H1 (cell line): ENCODE measurements around the gene TSPAN17.

Experiments
- CBX5 ChIP-seq: fragments of 300-800, 300-1000 bp; sonication (generic); IDR thresholded peaks from 2 replicates; pipeline ENCODE4 v1.7.1; 2016; ENCODE audit warnings: antibody characterized with exemption, low read length, low read depth
- CHD2 ChIP-seq: IDR thresholded peaks from 2 replicates; pipeline ENCODE4 v1.6.1; 2012; ENCODE audit warnings: low read length, improper control_type of control experiment
- CTCF ChIP-seq, 3 experiments: IDR thresholded peaks; 1 replicate in 2 of 3; 2 replicates in 1 of 3; pipeline versions ENCODE4 v1.5.1 to v1.6.1; 2011; ENCODE audit warnings: low read length in 3 of 3, mild to moderate bottlenecking in 3 of 3, inconsistent platforms in 2 of 3, low read depth in 1 of 3, moderate library complexity in 1 of 3; ENCODE audit not compliant: insufficient read depth in 1 of 3; ENCODE audit errors: control extremely low read depth in 1 of 3
- EP300 ChIP-seq, 2 experiments: IDR thresholded peaks; 1 replicate in 1 of 2; 2 replicates in 1 of 2; pipeline ENCODE4 v1.6.1; 2011 to 2012; ENCODE audit warnings: low read depth in 2 of 2, low read length in 2 of 2, mild to moderate bottlenecking in 2 of 2, borderline replicate concordance in 1 of 2, inconsistent platforms in 1 of 2, moderate library complexity in 1 of 2
- EZH2 ChIP-seq: fragments of 200-600 bp; sonication (generic); IDR thresholded peaks from 2 replicates; pipeline ENCODE4 v1.7.1; 2012; ENCODE audit warnings: low read depth, mild to moderate bottlenecking, moderate library complexity, low read length, inconsistent platforms; ENCODE audit not compliant: severe bottlenecking
- HDAC6 ChIP-seq: IDR thresholded peaks from one replicate; pipeline ENCODE4 v1.7.1; 2012; ENCODE audit warnings: low read depth, mild to moderate bottlenecking, inconsistent platforms, low read length, moderate library complexity
- JUND ChIP-seq: IDR thresholded peaks from 2 replicates; pipeline ENCODE4 v1.6.1; 2011; ENCODE audit warnings: mild to moderate bottlenecking, improper control_type of control experiment, low read length
- MAFK ChIP-seq: IDR thresholded peaks from 2 replicates; pipeline ENCODE4 v1.6.1; 2012; ENCODE audit warnings: low read depth, mild to moderate bottlenecking, improper control_type of control experiment, low read length
- POLR2A ChIP-seq, 2 experiments: IDR thresholded peaks; 1 replicate in 1 of 2; 2 replicates in 1 of 2; pipeline ENCODE4 v1.6.1; 2011; ENCODE audit warnings: low read depth in 2 of 2, low read length in 2 of 2, mild to moderate bottlenecking in 2 of 2; ENCODE audit errors: control extremely low read depth in 1 of 2
- POLR2AphosphoS5 ChIP-seq: IDR thresholded peaks from 2 replicates; pipeline ENCODE4 v1.6.1; 2011; ENCODE audit warnings: low read depth, low read length
- RAD21 ChIP-seq, 2 experiments: IDR thresholded peaks in 1 of 2; conservative IDR thresholded peaks in 1 of 2; 2 replicates each; pipeline ENCODE4 v1.6.1; 2011; ENCODE audit warnings: low read depth in 2 of 2, low read length in 2 of 2, improper control_type of control experiment in 1 of 2, inconsistent platforms in 1 of 2, mild to moderate bottlenecking in 1 of 2, moderate library complexity in 1 of 2
- SP1 ChIP-seq: IDR thresholded peaks from 2 replicates; pipeline ENCODE4 v1.6.1; 2011; ENCODE audit warnings: low read depth, low read length

- no peak for TF ChIP-seq CTCF (IDR thresholded peaks at IDR 0.05; ENCODE audit: control extremely low read depth in 1 of 3, insufficient read depth in 1 of 3, low read depth in 1 of 3, low read length in 3 of 3)
- no peak for TF ChIP-seq EZH2
- no peak for TF ChIP-seq POLR2AphosphoS5
- TF ChIP-seq RAD21 (IDR thresholded peaks at IDR 0.05 in 1 of 2, conservative IDR thresholded peaks at IDR 0.05 in 1 of 2; ENCODE audit: low read depth in 2 of 2, low read length in 2 of 2): no peak
- TF ChIP-seq MAFK: no peak
- TF ChIP-seq JUND: no peak
- TF ChIP-seq HDAC6: no peak
- no peak for TF ChIP-seq POLR2A (IDR thresholded peaks at IDR 0.05; ENCODE audit: control extremely low read depth in 1 of 2, low read depth in 2 of 2, low read length in 2 of 2)
- TF ChIP-seq EP300 (IDR thresholded peaks at IDR 0.05; ENCODE audit: borderline replicate concordance in 1 of 2, low read depth in 2 of 2, low read length in 2 of 2): no peak
- TF ChIP-seq SP1: no peak
- no peak for TF ChIP-seq CBX5
- no peak for TF ChIP-seq CHD2
Observed at GRCh38 chr5:176671399-176671798, 24.1 kb downstream of the TSPAN17 start.
